Measurements from ENCODE around the gene LRCOL1.

LRCOL1 gene

DNA sequence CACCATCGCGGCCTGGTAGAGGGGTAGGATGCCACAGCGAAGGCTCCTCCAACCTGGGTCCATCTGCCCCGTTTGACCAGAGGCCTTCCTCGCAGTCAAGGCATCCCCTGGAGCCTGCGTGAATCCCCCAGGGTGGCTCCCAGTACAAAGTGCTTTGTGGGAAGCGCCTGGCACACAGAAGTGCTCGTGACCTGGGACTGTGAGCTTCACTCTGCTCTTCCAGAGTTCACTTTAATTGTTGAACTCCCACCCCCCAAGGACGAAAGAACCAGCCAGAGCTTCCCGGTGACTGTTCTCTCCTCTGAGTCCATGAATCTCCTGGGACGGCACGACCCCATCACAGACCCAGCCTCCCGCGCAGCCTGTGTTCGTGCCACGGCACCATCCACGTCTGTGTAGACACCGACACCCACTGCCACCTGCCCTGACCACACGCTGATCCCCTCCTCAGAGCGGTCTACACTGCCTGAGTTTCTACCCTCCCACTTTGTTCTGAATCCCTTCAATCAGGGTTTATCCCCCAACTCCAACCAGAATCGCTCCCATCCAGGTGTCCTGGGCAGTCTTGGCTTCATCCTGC, 24.1 kb upstream of the LRCOL1 start:
- TF ChIP-seq, protein P1, sequence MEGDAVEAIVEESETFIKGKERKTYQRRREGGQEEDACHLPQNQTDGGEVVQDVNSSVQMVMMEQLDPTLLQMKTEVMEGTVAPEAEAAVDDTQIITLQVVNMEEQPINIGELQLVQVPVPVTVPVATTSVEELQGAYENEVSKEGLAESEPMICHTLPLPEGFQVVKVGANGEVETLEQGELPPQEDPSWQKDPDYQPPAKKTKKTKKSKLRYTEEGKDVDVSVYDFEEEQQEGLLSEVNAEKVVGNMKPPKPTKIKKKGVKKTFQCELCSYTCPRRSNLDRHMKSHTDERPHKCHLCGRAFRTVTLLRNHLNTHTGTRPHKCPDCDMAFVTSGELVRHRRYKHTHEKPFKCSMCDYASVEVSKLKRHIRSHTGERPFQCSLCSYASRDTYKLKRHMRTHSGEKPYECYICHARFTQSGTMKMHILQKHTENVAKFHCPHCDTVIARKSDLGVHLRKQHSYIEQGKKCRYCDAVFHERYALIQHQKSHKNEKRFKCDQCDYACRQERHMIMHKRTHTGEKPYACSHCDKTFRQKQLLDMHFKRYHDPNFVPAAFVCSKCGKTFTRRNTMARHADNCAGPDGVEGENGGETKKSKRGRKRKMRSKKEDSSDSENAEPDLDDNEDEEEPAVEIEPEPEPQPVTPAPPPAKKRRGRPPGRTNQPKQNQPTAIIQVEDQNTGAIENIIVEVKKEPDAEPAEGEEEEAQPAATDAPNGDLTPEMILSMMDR (IDR thresholded peaks at IDR 0.05; ENCODE audit: low read depth, low read length) = no peak
- no peak for DNase-seq (ENCODE audit: extremely low read depth, low read depth)

DNA sequence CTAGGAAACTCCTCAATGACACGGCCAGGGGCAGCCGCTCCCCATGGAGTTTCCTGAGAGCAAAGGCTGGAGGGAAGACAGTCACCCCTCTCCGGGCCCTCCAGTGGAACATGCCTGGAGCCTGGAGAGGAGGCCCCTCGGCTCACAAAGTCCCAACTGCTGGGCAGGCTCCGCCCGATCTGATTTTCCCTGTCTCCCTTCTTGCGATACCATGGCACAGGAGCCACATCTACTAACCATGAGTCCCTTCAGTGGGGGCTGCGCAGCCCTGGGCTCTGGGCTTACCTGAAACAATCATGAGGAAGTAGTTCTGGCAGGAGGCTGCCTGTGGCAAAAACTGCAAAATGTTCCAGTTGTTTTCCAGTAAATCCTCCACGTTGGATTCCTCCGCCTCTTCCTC, 23.5 kb upstream of the LRCOL1 start:
- TF ChIP-seq, protein P1 (IDR thresholded peaks at IDR 0.05; ENCODE audit: low read depth, low read length) = no peak
- DNase-seq (ENCODE audit: extremely low read depth, low read depth) = no peak

DNA sequence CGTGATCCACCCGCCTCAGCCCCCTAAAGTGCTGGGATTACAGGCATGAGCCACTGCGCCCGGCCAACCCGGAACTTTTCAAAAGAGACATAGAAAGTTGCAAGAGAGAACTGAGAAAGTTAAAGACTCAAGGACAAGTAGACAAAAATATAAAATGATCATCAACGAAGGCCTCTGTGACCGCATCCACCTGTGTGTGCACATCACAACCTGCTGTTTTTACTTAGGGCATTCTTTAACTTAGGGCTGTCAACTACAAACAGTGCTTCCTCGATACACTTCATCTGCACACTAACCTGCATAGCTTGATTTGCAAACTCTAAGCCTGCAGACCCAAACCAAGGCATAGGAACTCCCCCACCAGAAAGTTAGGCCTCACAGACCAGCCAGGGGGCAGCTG, 23.0 kb upstream of the LRCOL1 start:
- TF ChIP-seq, protein P1 (IDR thresholded peaks at IDR 0.05; ENCODE audit: low read depth, low read length) = no peak
- DNase-seq (ENCODE audit: extremely low read depth, low read depth) = no peak

DNA sequence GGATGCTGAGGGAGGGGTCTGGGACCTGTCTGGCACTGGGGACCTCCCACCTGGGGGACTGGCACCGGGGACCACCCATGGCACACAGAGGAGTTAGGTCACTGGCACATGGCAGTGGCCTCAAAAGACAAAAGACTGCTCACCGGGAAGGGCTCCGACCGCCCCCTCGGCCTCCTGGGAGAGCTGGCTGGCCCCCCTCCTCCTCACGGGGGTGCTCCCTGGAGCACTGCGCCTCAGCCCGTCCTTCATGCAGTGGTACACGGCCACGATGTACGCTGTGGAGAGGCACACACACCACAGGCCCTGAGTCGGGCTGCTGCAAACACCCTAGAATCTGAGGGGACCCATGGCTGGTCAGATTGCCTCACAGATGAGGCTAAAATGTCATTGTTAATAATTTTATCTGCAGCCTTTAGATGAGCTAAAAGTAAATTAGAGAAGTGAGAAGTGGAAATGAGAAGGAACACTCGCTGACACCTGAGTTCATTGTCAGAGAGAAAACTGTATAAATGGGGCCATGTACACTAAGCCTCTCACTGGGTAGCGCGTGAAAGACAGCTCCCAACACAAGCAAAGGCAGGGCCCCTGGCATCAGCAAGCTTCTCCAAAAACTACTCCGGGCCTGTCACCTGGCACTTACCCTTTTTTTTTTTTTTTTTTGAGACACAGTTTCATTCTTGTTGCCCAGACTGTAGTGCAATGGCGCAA, 22.3 kb upstream of the LRCOL1 start:
- DNase-seq (ENCODE audit: extremely low read depth, low read depth) = no peak
- TF ChIP-seq, protein P1 (IDR thresholded peaks at IDR 0.05; ENCODE audit: low read depth, low read length) = no peak

DNA sequence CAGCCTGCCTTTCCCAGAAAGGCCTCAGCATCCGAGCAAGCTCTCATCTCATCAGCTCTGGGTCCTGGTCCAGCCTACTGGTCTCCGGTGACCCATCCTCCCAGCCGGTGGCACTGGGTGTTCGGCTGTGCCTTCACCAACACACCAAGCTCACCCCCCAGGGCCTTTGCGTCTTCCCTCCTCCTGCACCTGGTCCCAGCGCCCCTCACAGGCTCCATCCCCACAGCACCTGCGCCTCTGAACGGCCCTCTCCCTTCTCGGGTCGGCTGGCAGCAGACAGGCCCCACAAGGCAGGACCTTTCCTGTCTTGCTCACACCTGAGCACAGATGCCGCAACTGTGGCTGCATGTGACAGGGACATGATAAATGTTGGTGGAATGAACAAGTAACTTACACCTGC, 21.3 kb upstream of the LRCOL1 start:
- TF ChIP-seq, protein P1 (IDR thresholded peaks at IDR 0.05; ENCODE audit: low read depth, low read length) = no peak
- DNase-seq (ENCODE audit: extremely low read depth, low read depth) = no peak

DNA sequence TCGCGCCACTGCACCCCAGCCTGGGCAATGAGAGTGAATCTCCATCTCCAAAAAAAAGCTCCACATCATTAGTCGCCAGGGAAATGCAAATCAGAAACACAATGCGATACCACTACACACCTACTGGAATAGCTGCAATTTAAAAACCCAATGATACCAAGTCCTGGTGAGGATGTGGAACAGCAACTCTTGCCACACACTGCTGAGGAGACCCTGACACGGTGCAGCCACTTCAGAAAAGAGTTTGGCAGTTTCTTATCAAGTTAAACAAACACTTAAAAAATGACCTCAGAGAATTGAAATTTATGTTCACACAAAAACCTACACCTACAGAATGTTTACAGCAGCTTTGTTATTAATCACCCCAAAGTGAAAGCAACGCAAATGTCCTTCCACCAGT, 20.3 kb upstream of the LRCOL1 start:
- no peak for DNase-seq (ENCODE audit: extremely low read depth, low read depth)
- TF ChIP-seq, protein P1 (IDR thresholded peaks at IDR 0.05; ENCODE audit: low read depth, low read length) = no peak

DNA sequence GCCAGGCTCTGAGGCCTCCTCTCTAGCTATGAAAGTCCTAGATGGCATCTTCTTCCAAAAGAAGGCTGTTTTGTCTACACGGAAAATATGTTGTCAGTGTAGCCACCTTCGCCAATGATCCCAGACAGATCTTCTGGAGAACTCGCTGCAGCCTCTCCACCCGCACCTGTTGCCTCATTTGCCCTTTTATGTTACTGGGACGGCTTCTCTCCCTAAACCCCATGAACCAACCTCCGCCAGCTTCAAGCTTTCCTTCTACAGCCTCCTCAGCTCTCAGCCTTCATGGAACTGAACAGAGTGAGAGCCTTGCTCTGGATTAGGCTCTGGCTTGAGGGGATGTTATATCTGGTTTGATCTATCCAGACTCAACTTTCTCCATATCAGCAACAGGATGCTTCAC, 18.9 kb upstream of the LRCOL1 start:
- TF ChIP-seq, protein P1 (IDR thresholded peaks at IDR 0.05; ENCODE audit: low read depth, low read length) = no peak
- no peak for DNase-seq (ENCODE audit: extremely low read depth, low read depth)

Measured in AG09319 (cell line).